GM21717 (cell line): ENCODE results near the gene SIK2.
"Not testable (repeated sequence)": the region's sequence is repeated elsewhere in the genome, so short reads cannot be mapped to it uniquely, and the experiment has no call there.

Experiments used
- ATAC-seq: cut with Tn5 transposase; IDR thresholded peaks from one replicate; pipeline ENCODE4 v1.9.1; 2021; ENCODE audit warnings: mild to moderate bottlenecking, moderate library complexity; ENCODE audit not compliant: unreplicated experiment

SIK2 gene

DNA sequence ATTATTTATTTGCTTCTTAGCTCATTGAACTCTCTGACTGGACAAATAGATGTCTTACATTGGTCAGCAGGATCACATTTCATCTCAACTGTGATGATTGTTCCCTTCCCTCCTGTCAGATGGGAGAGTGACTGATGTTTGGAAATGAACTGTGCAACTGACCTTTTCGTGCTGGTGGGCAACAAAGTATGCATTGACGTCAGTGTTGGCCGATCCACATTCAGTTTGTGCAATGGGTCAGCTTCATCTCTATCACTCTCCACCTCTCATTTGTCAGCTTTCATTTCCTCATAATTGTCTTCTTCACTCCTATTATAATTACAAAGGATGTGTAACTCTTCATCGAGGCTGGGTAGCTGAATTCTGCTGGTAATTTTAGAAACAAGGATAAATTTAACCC is 92.6 kb downstream of the SIK2 start:
- ATAC-seq: no peak

DNA sequence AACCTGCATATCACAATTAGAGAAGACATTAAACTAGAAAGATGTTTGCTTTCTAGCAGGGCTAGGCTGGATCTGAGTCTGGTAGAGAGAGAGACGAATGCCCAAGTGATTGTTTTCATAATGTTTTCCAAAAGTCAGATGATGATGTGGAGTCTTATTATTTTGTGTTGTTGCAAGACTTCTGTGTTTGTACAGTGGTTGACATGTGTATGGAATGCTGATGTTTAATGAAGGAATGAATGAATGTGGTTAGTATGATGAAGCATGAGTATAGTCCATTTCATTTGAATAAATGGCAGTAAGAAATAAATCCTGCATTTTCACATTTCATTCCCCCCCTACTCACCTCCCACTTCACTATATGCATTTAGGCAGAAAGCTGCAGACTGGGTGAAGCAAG is 94.3 kb downstream of the SIK2 start:
- no peak for ATAC-seq

DNA sequence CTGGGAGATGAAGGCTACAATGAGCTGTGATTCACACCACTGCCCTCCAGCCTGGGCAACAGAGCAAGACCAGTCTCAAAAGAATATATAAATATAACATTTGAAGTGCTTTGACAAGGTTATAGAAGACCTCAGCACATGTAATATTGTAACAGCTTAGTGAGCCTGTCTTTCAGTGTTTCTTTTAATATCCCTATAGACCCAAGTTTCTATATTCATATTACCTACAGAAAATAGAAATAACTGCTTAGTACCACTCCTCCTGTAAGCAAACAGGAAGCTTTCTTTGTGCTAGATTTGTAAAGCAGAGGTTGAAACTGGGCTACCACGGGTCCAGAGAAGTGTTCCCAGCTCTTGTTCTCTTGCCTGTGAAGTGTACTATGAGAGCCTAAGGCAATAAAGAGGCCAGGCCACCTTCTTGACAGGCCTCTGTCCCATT is 95.7 kb downstream of the SIK2 start:
- no peak for ATAC-seq

DNA sequence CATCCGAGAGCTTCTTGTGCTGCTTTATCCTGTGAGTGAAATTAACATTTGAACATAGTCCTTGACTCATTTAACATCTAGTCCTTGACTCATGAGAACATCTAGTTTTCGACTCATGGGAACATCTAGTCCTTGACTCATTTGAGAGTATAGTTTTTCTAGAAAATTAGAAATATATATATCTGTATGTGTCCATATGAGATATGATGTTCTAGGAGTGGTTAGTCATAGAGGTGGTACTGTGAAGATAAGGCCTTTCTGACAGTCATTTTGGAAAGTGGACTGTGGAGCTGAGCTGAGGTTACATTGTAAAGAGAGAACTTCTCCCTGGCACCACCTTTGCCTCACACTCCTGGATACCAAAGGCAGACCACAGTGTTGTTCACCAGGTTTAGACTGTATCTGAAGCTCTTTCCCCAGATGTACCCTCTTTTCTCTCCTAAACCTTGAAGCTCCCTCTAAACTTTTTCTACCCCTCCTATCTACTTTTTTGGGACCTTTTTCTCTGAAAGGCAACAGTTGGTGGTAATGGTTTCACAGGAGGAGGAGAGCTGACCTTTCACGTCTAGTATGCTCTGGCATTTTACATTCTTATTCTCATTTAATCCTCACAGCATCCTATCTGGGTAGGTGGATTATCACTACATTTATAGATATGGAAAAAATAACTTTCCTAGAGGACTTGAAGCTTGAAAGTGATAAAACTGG is 96.8 kb downstream of the SIK2 start:
- ATAC-seq: no peak

DNA sequence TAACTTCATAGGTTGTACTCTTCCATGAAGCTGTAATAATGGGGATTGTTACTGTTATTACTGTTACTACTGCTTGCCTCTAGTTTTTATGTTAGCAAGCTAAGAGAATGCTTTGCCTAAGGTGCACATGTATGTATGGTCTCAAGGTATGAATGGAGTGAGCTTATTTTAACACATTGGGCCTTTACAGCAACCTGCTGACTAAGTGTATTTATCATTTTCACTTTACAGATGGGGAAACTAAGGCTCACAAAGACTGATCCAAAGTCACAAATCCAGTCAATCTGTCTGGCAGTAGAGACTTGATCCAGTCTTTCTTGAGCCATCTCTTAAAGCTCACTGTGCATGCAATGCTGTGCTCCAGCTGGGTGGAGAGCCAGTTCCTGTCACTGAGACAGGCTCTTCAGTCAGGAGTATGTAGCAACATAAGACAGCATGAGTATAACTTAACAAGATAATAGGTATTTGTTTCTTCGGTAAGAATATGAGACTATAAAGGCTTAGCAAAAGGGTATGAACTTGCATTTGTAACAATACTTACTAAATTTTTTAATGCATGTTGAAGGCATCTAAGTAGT is 97.4 kb downstream of the SIK2 start:
- ATAC-seq: no peak

DNA sequence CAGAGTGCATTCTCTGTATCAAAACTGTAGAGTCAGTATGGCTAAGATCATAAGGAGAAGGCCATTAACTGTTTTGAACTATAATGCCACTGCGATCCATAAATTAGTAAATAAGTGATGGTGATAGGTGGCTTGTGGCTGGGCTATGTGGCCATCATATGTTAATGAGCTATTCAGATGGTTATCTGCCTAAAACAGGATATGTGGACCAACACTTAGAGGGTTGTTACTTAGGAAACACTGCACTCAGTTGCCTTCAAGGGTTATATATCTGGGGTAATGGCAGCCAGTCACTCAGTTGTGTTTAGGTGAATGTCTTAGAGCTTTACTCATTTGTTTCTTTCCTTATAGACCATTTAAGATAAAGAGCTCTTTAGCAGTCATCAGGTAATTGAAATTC is 97.9 kb downstream of the SIK2 start:
- ATAC-seq: no peak

DNA sequence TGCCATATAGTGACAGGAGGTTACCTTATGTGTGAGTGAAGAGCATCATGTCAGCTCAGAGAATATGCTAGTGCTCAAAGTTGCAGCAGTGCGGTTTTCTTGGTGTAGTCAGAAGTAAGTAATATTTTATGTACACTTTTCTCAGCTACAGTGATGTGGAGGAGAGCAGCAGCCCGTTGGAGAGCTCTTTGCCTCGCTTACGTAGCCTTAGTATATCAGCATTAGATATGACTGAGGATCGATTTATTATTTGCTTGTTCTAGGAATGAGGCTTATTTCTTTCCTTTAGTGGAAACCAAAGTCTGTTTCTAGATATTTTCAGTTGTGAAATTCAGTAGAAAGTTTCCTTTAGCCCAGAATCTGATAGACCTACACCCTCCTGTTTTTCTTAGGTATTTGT is 100.4 kb downstream of the SIK2 start:
- no peak for ATAC-seq

DNA sequence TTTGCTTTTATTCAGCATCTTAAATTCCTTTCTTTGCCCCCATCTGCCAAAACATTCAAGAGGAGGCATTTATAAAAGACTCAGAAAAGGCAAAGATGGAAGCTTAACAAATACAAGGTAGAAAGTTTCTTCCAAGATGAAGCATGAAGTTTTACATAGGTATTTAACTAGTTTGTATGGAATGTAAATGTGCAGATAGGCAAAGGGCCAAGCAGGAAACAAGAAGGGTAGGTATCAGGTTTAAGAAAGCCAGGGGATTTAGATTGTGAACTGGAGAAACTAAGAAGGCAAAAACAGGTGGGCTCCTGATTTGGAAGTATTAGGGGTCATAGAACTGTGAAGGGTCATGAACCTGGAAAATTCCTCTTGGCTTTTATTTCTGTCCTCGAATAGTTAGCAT is 101.3 kb downstream of the SIK2 start:
- ATAC-seq: no peak

DNA sequence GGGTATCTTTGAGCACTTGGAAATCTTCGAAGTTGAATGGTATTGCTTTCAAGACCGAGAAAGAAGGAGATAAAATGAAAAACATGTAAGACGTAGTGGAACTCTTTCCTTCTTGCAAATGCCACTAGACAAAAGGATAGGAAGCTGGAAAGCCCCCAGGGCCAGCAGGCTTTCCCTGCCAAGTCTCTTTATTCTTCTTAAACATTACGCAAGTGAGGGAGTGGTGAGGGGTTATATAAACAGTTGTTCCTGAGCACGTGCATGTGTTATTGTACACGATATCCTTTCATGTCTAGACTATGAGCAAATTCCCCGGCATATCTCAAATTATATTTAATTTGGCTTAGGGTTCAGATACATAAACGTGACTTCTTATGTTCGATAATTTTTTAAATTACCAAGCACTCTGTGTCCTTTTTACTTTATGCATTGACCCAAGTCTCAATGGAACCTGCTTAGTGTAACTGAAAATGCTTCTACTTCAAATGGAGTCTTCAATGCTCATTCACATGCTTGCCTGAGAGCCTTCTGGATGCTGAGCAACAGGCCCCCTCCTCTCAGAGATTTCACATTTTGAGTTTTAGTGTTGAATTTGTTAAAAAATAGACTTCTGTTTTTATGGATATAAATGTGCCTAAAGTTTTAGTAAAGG is 104.9 kb downstream of the SIK2 start:
- no peak for ATAC-seq

DNA sequence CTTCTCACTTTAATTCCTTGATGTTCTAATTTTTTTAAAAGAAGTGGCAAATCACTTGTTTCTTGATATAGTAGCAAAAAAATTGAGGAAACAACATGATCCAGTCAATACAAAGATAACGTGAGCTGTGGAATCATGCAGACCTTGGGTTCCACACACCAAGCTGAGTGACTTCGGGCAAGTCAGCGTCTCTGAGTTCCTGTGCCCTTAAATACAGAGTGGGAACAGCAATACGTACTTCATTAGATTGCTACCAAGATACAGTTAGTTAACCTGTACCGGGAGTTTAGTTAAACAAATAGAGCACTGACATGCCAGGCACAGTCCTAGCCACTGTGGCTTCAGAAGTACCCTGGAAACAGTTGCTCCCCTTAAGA is 105.4 kb downstream of the SIK2 start:
- ATAC-seq: no peak

DNA sequence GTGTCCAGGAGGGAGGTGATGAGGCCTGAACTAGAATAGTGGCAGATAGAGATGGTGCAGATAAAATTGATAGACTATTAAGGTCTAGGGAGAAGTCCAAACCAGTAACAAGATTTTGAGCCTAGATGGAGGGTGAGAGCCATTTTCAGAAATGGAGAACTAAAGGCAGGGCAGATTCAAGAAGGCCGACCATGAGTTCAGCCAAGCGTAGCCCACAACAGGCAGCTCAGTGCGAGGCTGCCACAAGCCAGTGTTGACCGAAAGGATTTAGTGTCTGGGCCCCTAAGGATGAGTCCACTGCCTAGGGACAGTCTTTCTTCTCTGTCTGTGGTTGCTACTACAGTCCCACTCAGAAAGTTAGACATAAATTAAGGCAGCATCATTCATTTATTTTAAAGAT is 112.3 kb downstream of the SIK2 start:
- no peak for ATAC-seq

DNA sequence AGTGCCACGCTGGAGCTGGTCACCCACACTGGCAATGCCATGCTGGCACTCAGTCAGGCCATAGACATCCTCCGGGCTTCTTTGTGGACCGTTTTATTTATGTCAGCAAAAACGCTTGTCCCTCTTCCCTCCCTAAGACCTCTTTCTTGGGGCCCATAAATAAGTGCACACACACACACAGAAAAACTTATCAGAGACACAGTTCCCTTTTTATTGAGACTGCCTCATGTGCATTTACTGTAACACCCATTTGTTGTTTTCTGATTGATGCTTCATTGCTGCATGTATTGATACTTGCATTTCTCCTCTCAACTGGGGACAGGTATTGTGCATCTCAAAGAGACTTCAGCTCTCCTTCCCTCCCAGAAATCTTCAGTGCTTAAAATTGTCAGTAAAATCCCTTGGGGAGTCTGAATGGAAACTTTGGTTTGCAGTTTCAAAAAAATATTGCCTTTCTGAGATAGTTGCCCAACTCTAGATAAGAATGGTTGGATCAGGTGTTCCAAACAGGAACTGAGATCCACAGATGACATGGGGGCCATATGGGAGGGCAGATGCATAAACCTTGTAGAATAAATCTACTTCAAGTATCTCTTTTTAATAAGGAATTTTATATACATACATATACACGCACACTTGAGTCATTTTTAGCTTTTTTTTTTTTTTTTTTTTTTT is 113.0 kb downstream of the SIK2 start:
- ATAC-seq: no peak

DNA sequence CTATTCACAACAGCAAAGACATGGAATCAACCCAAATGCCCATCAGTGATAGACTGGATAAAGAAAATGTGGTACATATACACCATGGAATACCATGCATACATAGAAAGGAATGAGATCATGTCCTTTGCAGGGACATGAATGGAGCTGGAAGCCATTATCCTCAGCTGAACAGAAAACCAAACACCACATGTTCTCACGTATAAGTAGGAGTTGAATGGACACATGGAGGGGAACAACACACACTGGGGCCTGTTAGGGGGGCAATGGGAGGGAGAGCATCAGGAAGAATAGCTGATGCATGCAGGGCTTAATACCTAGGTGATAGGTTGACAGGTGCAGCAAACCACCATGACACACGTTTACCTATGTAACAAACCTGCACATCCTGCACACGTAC is 115.4 kb downstream of the SIK2 start:
- ATAC-seq: not testable (repeated sequence)

DNA sequence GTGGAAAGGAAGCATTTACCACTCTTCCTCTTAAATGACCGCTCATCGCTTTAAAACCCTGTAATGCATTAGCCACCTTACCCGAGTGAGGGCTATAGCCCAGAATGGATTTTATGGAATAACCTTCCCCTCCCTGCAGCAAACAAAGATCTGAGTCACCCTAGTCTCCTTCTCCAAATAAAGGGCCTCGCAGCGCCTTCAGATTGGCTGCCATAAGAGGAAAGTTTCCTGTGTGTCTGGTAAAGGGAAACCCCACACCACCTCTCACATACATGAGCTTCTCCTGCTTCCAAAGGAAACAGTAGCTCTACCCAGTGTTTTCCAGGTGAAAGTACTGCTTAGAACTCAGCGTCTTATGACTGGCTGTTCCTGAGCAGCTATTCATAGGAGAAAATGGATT is 116.2 kb downstream of the SIK2 start:
- no peak for ATAC-seq

DNA sequence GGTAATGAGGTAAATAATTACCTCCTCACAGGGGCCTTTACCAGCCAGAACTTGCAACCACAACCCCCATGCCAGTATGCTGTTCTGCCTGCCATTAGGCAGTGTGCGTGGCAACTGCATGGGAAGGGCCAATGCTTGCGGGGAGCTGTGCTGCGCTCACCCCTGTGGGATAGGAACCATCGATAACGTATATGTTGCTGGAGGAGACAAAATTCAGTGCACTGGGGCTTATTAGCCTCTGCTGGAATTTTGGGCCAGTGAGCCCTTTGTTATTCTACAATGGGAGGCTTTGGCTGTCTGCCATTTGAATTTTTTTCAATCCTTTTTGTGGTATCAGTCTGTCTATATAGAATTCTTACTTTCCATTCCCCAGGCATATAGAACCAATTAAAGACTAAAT is 116.6 kb downstream of the SIK2 start:
- ATAC-seq: no peak

DNA sequence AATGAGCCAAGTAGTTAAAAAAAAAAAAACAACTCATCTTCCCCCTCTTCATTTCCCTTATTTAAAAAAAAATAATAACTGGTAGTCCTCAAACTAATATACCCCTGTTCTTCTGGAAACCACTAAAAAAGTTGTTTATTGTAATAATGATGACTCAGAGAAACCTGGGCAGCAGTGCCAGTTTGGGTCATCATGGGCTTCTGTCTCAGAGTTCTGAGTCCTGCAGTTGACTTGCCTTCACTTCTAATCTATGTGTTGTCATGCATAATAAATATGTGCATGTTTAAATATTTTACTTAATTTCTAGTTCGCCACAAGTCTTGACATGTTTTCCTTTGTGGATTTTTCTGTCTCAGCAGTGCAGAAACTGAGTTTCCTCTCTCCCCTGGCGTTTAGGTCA is 117.1 kb downstream of the SIK2 start:
- no peak for ATAC-seq

DNA sequence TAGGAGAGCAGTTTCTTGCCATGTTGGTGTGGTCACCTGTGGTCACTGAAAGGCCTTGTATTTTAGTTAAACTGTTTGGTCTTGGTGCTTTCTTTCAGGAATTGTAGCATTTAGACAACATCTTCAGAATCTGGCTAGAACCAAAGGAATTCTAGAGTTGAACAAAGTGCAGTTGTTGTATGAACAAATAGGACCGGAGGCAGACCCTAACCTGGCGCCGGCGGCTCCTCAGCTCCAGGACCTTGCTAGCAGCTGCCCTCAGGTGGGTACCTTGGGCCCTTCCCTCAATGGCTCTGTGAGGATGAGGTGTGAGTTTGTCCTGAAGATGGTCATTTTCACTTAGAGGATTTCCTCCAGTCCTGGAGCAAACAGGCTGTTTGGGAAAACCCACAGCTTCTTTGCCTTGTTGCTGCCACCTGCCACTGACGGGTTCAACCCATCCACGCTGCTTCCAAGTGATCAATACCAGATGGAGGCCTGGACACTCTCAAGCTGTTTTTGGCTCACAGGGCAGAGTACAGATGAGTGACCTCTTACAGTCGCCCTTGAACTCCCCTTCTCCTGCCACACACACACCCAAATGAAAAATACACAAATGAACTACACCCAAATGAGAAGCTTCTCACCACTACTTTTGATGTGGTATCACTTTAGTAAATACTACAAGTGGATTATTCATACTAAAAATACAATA is 118.7 kb downstream of the SIK2 start:
- no peak for ATAC-seq

DNA sequence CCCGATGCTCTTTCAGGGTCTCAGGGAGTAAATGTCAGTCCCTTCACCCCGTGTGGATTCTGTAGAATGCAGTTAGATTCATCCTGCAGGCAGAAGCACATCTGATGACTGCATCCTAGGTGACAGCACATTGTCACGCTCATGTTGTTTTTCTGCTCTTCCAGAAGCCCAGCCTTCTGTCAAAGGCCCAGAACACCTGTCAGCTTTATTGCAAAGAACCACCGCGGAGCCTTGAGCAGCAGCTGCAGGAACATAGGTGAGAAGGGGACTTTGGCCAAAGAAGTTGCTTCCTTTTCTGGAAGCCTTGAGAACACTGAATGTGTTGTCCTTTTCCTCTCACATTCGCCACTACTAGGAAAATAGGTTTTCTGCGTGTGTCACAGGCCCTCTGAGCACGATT is 120.3 kb downstream of the SIK2 start:
- ATAC-seq: no peak

DNA sequence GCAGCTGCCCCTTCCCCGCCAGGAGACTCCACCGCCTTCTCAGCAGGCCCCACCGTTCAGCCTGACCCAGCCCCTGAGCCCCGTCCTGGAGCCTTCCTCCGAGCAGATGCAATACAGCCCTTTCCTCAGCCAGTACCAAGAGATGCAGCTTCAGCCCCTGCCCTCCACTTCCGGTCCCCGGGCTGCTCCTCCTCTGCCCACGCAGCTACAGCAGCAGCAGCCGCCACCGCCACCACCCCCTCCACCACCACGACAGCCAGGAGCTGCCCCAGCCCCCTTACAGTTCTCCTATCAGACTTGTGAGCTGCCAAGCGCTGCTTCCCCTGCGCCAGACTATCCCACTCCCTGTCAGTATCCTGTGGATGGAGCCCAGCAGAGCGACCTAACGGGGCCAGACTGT is 121.3 kb downstream of the SIK2 start:
- no peak for ATAC-seq

DNA sequence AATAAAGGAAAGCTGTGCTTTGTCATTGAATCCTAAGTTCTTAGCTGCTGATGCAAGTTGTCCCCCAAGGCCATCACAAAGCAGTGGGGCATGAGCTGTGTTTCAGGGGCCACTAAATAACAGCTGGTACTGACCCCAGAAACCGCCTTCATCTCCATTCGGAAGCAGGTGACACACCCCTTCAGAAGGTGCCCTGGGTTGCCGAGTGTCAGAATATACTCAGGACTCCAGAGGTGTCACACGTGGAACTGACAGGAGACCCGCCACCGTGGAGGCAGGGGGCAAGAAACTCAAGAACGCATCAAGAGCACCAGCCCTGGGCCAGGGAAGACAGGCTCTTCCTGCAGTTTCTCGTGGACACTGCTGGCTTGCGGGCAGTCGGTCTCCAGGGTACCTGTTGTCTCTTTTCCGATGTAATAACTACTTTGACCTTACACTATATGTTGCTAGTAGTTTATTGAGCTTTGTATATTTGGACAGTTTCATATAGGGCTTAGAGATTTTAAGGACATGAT is 122.4 kb downstream of the SIK2 start:
- no peak for ATAC-seq

DNA sequence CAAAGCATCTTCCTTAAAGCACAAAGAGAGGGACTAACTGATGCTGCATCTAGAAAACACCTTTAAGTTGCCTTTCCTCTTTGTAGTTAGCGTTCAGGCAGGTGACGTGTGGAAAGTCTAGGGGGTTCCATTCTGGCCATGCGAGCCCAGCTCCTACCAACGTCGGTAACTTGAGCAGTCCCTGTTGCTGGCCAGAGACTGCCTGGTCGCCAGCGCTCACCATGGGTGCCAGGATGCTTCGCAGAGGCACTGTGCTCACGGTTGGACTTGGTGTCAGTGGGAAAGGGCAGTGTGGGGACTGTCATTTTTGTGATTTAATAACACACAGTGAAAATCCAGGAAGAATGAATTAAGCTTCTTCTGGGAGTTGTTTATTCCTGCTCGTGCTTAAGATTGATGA is 123.4 kb downstream of the SIK2 start:
- no peak for ATAC-seq
